K562 (cell line): Measurements from ENCODE around the gene HTR3E. TPM values are rescaled to one million over a fixed set of nuclear protein-coding genes. Genes with fewer than 3 reads are reported as not detected.

ENCODE experiments used
- ATAC-seq: fragments of 200-7000 bp; cut with Tn5 transposase; 3 replicates; pipeline ENCODE4 v1.9.1; 2020; ENCODE audit warnings: moderate library complexity
- BruUV-seq: library from RNA; stranded (reverse); fragments of 400-500 nt; replicated peaks from 2 replicates; lab custom pipeline; 2021; lab: Mats Ljungman, UMichigan
- CTCF ChIA-PET: fragments of 300-600 bp; formaldehyde crosslinking; extraction: SDS; loops from one replicate; lab custom pipeline; 2021; ENCODE audit warnings: low intra/inter-chr PET ratio; lab: Yijun Ruan, JAX
- POLR2A ChIA-PET: fragments of 300-600, 350-650 bp; sonication (Branson Sonifier 250); formaldehyde crosslinking; extraction: SDS; loops from one replicate; lab custom pipeline; 2021; ENCODE audit warnings: antibody characterized with exemption, inconsistent platforms; lab: Yijun Ruan, JAX
- DNase-seq, 4 experiments: peaks; one replicate each; pipeline versions ENCODE4 v3.0.0 to v3.0.0-alpha.2; 2011 to 2018; ENCODE audit warnings: low spot score in 3 of 4, mixed read lengths in 3 of 4; ENCODE audit errors: extremely low read depth in 1 of 4
- FAIRE-seq: peaks from 2 replicates; lab custom pipeline; 2011; peaks lifted over from hg19 to GRCh38; lab: Jason Lieb, UNC
- H2AFZ ChIP-seq: 2 replicates; pipeline ENCODE4 v1.6.0; 2011; ENCODE audit warnings: low read depth, low read length, control low read depth, inconsistent platforms
- H3K27ac ChIP-seq: fragments of 200-600 bp; 3 replicates; pipeline ENCODE4 v1.8.0; 2011; ENCODE audit warnings: low read depth, mild to moderate bottlenecking, control low read depth, inconsistent platforms, low read length, moderate library complexity, mixed read lengths; ENCODE audit errors: extremely low read depth
- H3K27me3 ChIP-seq, 2 experiments: fragments of 300-600 bp in 1 of 2; 2 replicates in 1 of 2; 3 replicates in 1 of 2; pipeline versions ENCODE4 v1.6.0 to v1.8.0; 2011; ENCODE audit warnings: inconsistent platforms in 2 of 2, low read length in 2 of 2, mild to moderate bottlenecking in 1 of 2, mixed read lengths in 1 of 2, moderate library complexity in 1 of 2; ENCODE audit not compliant: control insufficient read depth in 2 of 2, insufficient read depth in 2 of 2
- H3K36me3 ChIP-seq: fragments of 300-600 bp; 3 replicates; pipeline ENCODE4 v1.8.0; 2011; ENCODE audit warnings: mild to moderate bottlenecking, low read length, inconsistent platforms; ENCODE audit not compliant: control insufficient read depth, insufficient read depth
- H3K4me1 ChIP-seq, 2 experiments: fragments of 200-600 bp in 1 of 2; replicated peaks in 1 of 2; 2 replicates in 1 of 2; 3 replicates in 1 of 2; pipeline versions ENCODE4 v1.5.1 to v1.8.0; 2011; ENCODE audit warnings: inconsistent platforms in 2 of 2, low read length in 2 of 2, mild to moderate bottlenecking in 1 of 2, mixed read lengths in 1 of 2, moderate library complexity in 1 of 2; ENCODE audit not compliant: control insufficient read depth in 2 of 2, insufficient read depth in 2 of 2
- H3K4me2 ChIP-seq: 2 replicates; pipeline ENCODE4 v1.6.1; 2011; ENCODE audit warnings: low read length, control low read depth, inconsistent platforms, mixed read lengths; ENCODE audit not compliant: insufficient read depth
- H3K4me3 ChIP-seq: fragments of 200-600 bp; sonication (generic), shearing (Covaris generic); 2 replicates; pipeline ENCODE4 v1.5.1; 2016; ENCODE audit warnings: control low read depth, inconsistent platforms
- H3K79me2 ChIP-seq: fragments of 200-600 bp; 3 replicates; pipeline ENCODE4 v1.8.0; 2011; ENCODE audit warnings: low read length, inconsistent platforms; ENCODE audit not compliant: control insufficient read depth, insufficient read depth
- H3K9ac ChIP-seq, 2 experiments: 2 replicates each; pipeline versions ENCODE4 v1.6.0 to v1.6.1; 2011; ENCODE audit warnings: low read depth in 2 of 2, low read length in 2 of 2, control low read depth in 1 of 2, inconsistent platforms in 1 of 2, mild to moderate bottlenecking in 1 of 2, mixed read lengths in 1 of 2; ENCODE audit not compliant: insufficient read depth in 1 of 2
- H3K9me1 ChIP-seq: one replicate; pipeline ENCODE4 v1.6.0; 2011; ENCODE audit warnings: inconsistent platforms, mild to moderate bottlenecking, low read length, moderate library complexity; ENCODE audit not compliant: control insufficient read depth, insufficient read depth
- H3K9me3 ChIP-seq: replicated peaks from 2 replicates; pipeline ENCODE4 v1.5.1; 2011; ENCODE audit warnings: low read depth, low read length, inconsistent platforms; ENCODE audit not compliant: control insufficient read depth, insufficient read depth
- H4K20me1 ChIP-seq: replicated peaks from 2 replicates; pipeline ENCODE4 v1.6.1; 2011; ENCODE audit warnings: low read length, inconsistent platforms, mixed read lengths; ENCODE audit not compliant: control insufficient read depth, insufficient read depth
- BHLHE40 ChIP-seq: IDR thresholded peaks from 2 replicates; pipeline ENCODE4 v1.6.1; 2011; ENCODE audit warnings: low read length, improper control_type of control experiment
- ELF4 ChIP-seq: fragments of 450-650 bp; formaldehyde crosslinking; IDR thresholded peaks from 2 replicates; pipeline ENCODE4 v1.4.0; 2022; ENCODE audit warnings: missing genetic modification characterization
- FOXA3 ChIP-seq, 2 experiments: fragments of 450-650 bp in 1 of 2; sonication (generic) in 1 of 2; formaldehyde crosslinking; IDR thresholded peaks in 1 of 2; conservative IDR thresholded peaks in 1 of 2; 2 replicates each; pipeline versions ENCODE4 v1.4.0 to v1.8.0; 2020 to 2022; ENCODE audit warnings: mild to moderate bottlenecking in 2 of 2, missing genetic modification reagents in 1 of 2
- KLF16 ChIP-seq: IDR thresholded peaks from 2 replicates; pipeline ENCODE4 v1.6.1; 2016; ENCODE audit warnings: antibody characterized with exemption
- NEUROD1 ChIP-seq: fragments of 150-350 bp; IDR thresholded peaks from 2 replicates; pipeline ENCODE4 v1.6.1; 2014; ENCODE audit warnings: borderline replicate concordance, low read length, low read depth; ENCODE audit not compliant: partially characterized antibody
- PML ChIP-seq: IDR thresholded peaks from 2 replicates; pipeline ENCODE4 v1.6.1; 2012; ENCODE audit warnings: low read length, inconsistent platforms
- POLR2H ChIP-seq: IDR thresholded peaks from 2 replicates; pipeline ENCODE4 v1.6.1; 2016; ENCODE audit warnings: missing genetic modification characterization, low read depth, mild to moderate bottlenecking, control low read depth, missing compliant biosample characterization, moderate library complexity
- RAD21 ChIP-seq, 2 experiments: fragments of 250-450 bp in 1 of 2; fragments of 450-650 bp in 1 of 2; sonication (Bioruptor Pico) in 1 of 2; formaldehyde crosslinking in 1 of 2; IDR thresholded peaks in 1 of 2; conservative IDR thresholded peaks in 1 of 2; 2 replicates each; pipeline versions ENCODE4 v1.4.0 to v1.8.0; 2020 to 2022; ENCODE audit warnings: mild to moderate bottlenecking in 2 of 2, moderate library complexity in 1 of 2
- TARDBP ChIP-seq: fragments of 450-650 bp; IDR thresholded peaks from 2 replicates; pipeline ENCODE4 v1.6.1; 2016
- ZNF57 ChIP-seq: fragments of 450-650 bp; formaldehyde crosslinking; IDR thresholded peaks from 2 replicates; pipeline ENCODE4 v1.4.0; 2020; ENCODE audit warnings: mild to moderate bottlenecking, moderate library complexity
- ZNF668 ChIP-seq: fragments of 250-450 bp; sonication (Bioruptor Pico); IDR thresholded peaks from 2 replicates; pipeline ENCODE4 v1.8.0; 2022; ENCODE audit warnings: mild to moderate bottlenecking, inconsistent platforms
- ZNF766 ChIP-seq: fragments of 200-800 bp; sonication (Bioruptor generic); conservative IDR thresholded peaks from 2 replicates; pipeline ENCODE4 v1.6.1; 2016; ENCODE audit warnings: missing genetic modification characterization, missing compliant biosample characterization
- ZSCAN29 ChIP-seq: fragments of 450-650 bp; IDR thresholded peaks from 2 replicates; pipeline ENCODE4 v1.6.1; 2017
- WGBS: fragments of 100-300 bp; shearing (Covaris generic); methylation state at CpG from one replicate; pipeline ENCODE4 v1.1.6; 2016; ENCODE audit warnings: low coverage, mixed read lengths; ENCODE audit not compliant: insufficient coverage; ENCODE audit errors: missing lambda C conversion rate; 5-methylcytosine and 5-hydroxymethylcytosine counted together
- in situ Hi-C: fragments of 300-500 bp; cut with MboI; formaldehyde crosslinking; loops from 4 replicates; pipeline ENCODE4 v1.15.0; 2018; ENCODE audit warnings: inconsistent platforms, mixed read lengths
- intact Hi-C: fragments of 100-400 bp; cut with micrococcal nuclease; formaldehyde crosslinking; loops from 2 replicates; pipeline ENCODE4 v1.14.2; 2022
- polyA plus RNA-seq, 8 experiments: library from polyadenylated mRNA; depleted of rRNA in 4 of 8; stranded (reverse) in 5 of 8; unstranded in 3 of 8; fragments of >200 nt; fragmentation: Nextera tagmentation in 2 of 8; fragmentation: Illumina TruSeq in 1 of 8; extraction: Ambion mirVana in 2 of 8; extraction: Trizol in 1 of 8; gene quantifications; 2 replicates each; pipeline versions ENCODE4 v1.2.1 to v1.2.3, GENCODE V29; 2011 to 2014; ENCODE audit warnings: inconsistent platforms in 1 of 8, missing spikeins in 1 of 8
- total RNA-seq, 7 experiments: library from RNA; depleted of rRNA in 6 of 7; stranded (reverse); fragments of >200 nt in 6 of 7; fragmentation: Illumina TruSeq in 2 of 7; extraction: Trizol in 2 of 7; gene quantifications; 2 replicates each; pipeline versions ENCODE4 v1.2.1 to v1.2.3, GENCODE V29; 2011 to 2021; ENCODE audit warnings: low replicate concordance in 1 of 7
- TF ChIP-seq, protein P1 (sequence below), 2 experiments: fragments of 250-450 bp in 1 of 2; fragments of 450-650 bp in 1 of 2; sonication (Bioruptor Pico) in 1 of 2; IDR thresholded peaks; 2 replicates each; pipeline versions ENCODE4 v1.6.1 to v1.8.0; 2016 to 2021; ENCODE audit warnings: mild to moderate bottlenecking in 2 of 2, moderate library complexity in 2 of 2, missing compliant biosample characterization in 1 of 2, missing genetic modification characterization in 1 of 2

Gene HTR3E
- total and polyA plus RNA-seq, 9 of the 15 experiments (the other 6 are each of a cell fraction or from before 2014, with no cell fraction given): not detected

DNA sequence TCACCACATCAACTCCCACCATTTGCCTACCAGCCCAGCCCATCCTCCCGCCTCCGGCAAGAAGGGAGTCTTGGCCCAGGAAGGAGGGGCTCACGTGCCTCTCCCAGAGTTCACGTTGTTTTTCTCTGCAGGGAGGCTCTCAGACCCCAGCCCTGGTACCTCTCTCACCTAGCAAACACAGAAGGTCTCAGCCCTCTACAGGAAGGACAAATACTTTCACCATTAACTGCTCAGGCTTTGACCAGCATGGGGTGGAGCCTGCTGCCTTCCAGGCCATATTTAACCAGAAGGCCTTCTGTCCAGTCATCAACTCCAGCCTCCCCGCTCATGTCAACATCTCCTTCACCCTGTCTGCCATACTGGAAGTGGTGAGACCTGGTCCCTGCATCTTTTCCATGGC lies 19.0 kb upstream of the HTR3E start:
- Histone ChIP-seq H2AFZ (peak overlapping the region; percentile 70), H4K20me1 (no peaks in the 10 kb centered on the region), H3K4me3 (no peak overlapping the region), H3K27ac (no peak overlapping the region), H3K9me1 (no peaks in the 10 kb centered on the region), H3K9ac (no peak overlapping the region), H3K27me3 (no peaks in the 10 kb centered on the region), H3K4me1 (peaks cover 2 to 11% of the 10 kb centered on the region in 2 experiments; a peak in 2 of 5 replicates), H3K9me3 (no peaks in the 10 kb centered on the region), H3K4me2 (no peak overlapping the region), H3K36me3 (no peaks in the 10 kb centered on the region), H3K79me2 (no peaks in the 10 kb centered on the region)
- in situ Hi-C loops: no loop called here
- ChIA-PET POLR2A (no interaction called here), CTCF (no interaction called here)
- intact Hi-C loops: no loop called here
- FAIRE-seq: no peak
- peak; percentile 76 for ATAC-seq
- TF ChIP-seq BHLHE40: peak; percentile 40
- no peak for TF ChIP-seq PML
- BruUV-seq: no TSS peak
- WGBS: 32% methylated on average over 5 of the region's 5 CpGs
- no peak for DNase-seq

DNA sequence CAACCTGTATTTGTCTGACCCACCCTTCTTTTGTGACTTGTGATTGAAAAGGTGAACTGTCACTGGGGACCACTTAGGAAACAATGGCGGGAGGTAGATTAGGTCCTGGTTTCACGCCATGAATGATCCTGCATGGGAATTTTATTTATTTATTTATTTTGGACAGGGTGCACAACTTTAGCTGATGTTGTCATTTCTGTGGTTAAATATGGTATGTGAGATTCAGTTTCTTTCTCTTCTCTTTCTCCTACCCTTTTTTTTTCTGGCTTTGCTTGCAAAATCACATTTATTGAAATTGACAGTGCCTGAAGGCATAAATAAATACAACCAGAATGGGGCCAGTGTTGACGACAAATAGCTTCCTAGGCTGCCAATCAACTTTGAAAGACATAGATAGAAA lies 18.0 kb upstream of the HTR3E start:
- ATAC-seq: no peak
- no peaks in the 10 kb centered on the region for H4K20me1 ChIP-seq
- H3K27me3 ChIP-seq: no peaks in the 10 kb centered on the region
- no peak overlapping the region for H3K4me2 ChIP-seq
- no peak overlapping the region for H3K4me3 ChIP-seq
- H3K9me1 ChIP-seq: no peaks in the 10 kb centered on the region
- intact Hi-C loops (no loop called here), in situ Hi-C loops (no loop called here)
- no peak for FAIRE-seq
- no TSS peak for BruUV-seq
- POLR2A ChIA-PET: no interaction called here
- H3K9me3 ChIP-seq: no peaks in the 10 kb centered on the region
- WGBS: 52% methylated on average over 3 of the region's 3 CpGs
- CTCF ChIA-PET: no interaction called here
- no peak for DNase-seq
- no peak overlapping the region for H2AFZ ChIP-seq
- H3K36me3 ChIP-seq: no peaks in the 10 kb centered on the region
- no peak overlapping the region for H3K27ac ChIP-seq
- peaks cover 2 to 15% of the 10 kb centered on the region in 2 experiments; a peak in 2 of 5 replicates for H3K4me1 ChIP-seq
- H3K9ac ChIP-seq: no peak overlapping the region
- H3K79me2 ChIP-seq: no peaks in the 10 kb centered on the region
- TF ChIP-seq ZNF766: no peak
- TF ChIP-seq, protein P1, sequence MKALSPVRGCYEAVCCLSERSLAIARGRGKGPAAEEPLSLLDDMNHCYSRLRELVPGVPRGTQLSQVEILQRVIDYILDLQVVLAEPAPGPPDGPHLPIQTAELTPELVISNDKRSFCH (CRISPR knock-in tag; IDR thresholded peaks at IDR 0.05): no peak
- TF ChIP-seq, protein P1 (tag; IDR thresholded peaks at IDR 0.05): no peak
- TF ChIP-seq ZNF668 (CRISPR knock-in tag): no peak
- no peak for TF ChIP-seq TARDBP
- no peak for TF ChIP-seq NEUROD1
- no peak for TF ChIP-seq KLF16
- no peak for TF ChIP-seq ELF4 (CRISPR knock-in tag)
- TF ChIP-seq ZSCAN29: no peak
- TF ChIP-seq RAD21 (CRISPR knock-in tag; conservative IDR thresholded peaks at IDR 0.05 in 1 of 2, IDR thresholded peaks at IDR 0.05 in 1 of 2): no peak
- no peak for TF ChIP-seq ZNF57 (CRISPR knock-in tag)
- TF ChIP-seq FOXA3 (CRISPR knock-in tag; conservative IDR thresholded peaks at IDR 0.05 in 1 of 2, IDR thresholded peaks at IDR 0.05 in 1 of 2): no peak
- TF ChIP-seq POLR2H (tag): no peak
